Measurements from ENCODE around the gene RELL1. TPM values are rescaled to one million over a fixed set of nuclear protein-coding genes. Genes with fewer than 3 reads are reported as not detected.

The RELL1 gene
- polyA plus RNA-seq, 1 donor from 2014 or later: 0.47 TPM

- no peaks in the 10 kb centered on the region for H3K36me3 ChIP-seq (ENCODE audit: insufficient read depth, low read length)
- TF ChIP-seq EP300 (conservative IDR thresholded peaks at IDR 0.05; ENCODE audit: poor library complexity, severe bottlenecking): no peak
- TF ChIP-seq MXI1 (conservative IDR thresholded peaks at IDR 0.05; ENCODE audit: poor library complexity, severe bottlenecking): no peak
- no peak for TF ChIP-seq SMC3 (conservative IDR thresholded peaks at IDR 0.05; ENCODE audit: poor library complexity)
- TF ChIP-seq POLR2AphosphoS5 (IDR thresholded peaks at IDR 0.05): no peak
- no peak for TF ChIP-seq RAD21 (conservative IDR thresholded peaks at IDR 0.05)
- no peak for TF ChIP-seq REST (IDR thresholded peaks at IDR 0.05; ENCODE audit: borderline replicate concordance)
- TF ChIP-seq EZH2 (IDR thresholded peaks at IDR 0.05; ENCODE audit: borderline replicate concordance, insufficient read depth, low read length, poor library complexity, severe bottlenecking): no peak
- no peak for TF ChIP-seq CTCF (IDR thresholded peaks at IDR 0.05; ENCODE audit: poor library complexity, severe bottlenecking)
- TF ChIP-seq TAF1 (IDR thresholded peaks at IDR 0.05; ENCODE audit: low read depth): no peak
- no peak overlapping the region for H3K9ac ChIP-seq (ENCODE audit: low read length)
- H3K4me2 ChIP-seq (ENCODE audit: low read length): no peak overlapping the region
- H4K20me1 ChIP-seq (ENCODE audit: insufficient read depth): no peaks in the 10 kb centered on the region
- H3K27me3 ChIP-seq (ENCODE audit: insufficient read depth, low read depth, low read length): no peaks in the 10 kb centered on the region
- H3K27ac ChIP-seq (ENCODE audit: low read length): no peak overlapping the region
- no peaks in the 10 kb centered on the region for H3K79me2 ChIP-seq (replicated peaks; ENCODE audit: insufficient read depth, low read length)
- H3K9me3 ChIP-seq (ENCODE audit: low read length): no peaks in the 10 kb centered on the region
- H3F3A ChIP-seq (ENCODE audit: insufficient read depth, low read length, poor library complexity, severe bottlenecking): no peaks in the 10 kb centered on the region
- H3K4me3 ChIP-seq (ENCODE audit: low read length): no peak overlapping the region
- H2AFZ ChIP-seq (ENCODE audit: low read depth, low read length): no peak overlapping the region
- no peaks in the 10 kb centered on the region for H3K9me2 ChIP-seq (ENCODE audit: insufficient read depth, low read length)
These were observed 26.5 kb downstream of the RELL1 start for GRCh38 chr4:37659696-37660095.

GRCh38 chr4:37656649-37657048 lies 29.5 kb downstream of the RELL1 start:
- H3K9me2 ChIP-seq (ENCODE audit: insufficient read depth, low read length): no peaks in the 10 kb centered on the region
- H3K79me2 ChIP-seq (replicated peaks; ENCODE audit: insufficient read depth, low read length): no peaks in the 10 kb centered on the region
- H3K9ac ChIP-seq (ENCODE audit: low read length): no peak overlapping the region
- no peaks in the 10 kb centered on the region for H3K27me3 ChIP-seq (ENCODE audit: insufficient read depth, low read depth, low read length)
- no peaks in the 10 kb centered on the region for H4K20me1 ChIP-seq (ENCODE audit: insufficient read depth)
- no peak overlapping the region for H2AFZ ChIP-seq (ENCODE audit: low read depth, low read length)
- H3K36me3 ChIP-seq (ENCODE audit: insufficient read depth, low read length): no peaks in the 10 kb centered on the region
- H3F3A ChIP-seq (ENCODE audit: insufficient read depth, low read length, poor library complexity, severe bottlenecking): no peaks in the 10 kb centered on the region
- H3K4me3 ChIP-seq (ENCODE audit: low read length): no peak overlapping the region
- no peak overlapping the region for H3K4me2 ChIP-seq (ENCODE audit: low read length)
- no peak overlapping the region for H3K27ac ChIP-seq (ENCODE audit: low read length)
- TF ChIP-seq CTCF (IDR thresholded peaks at IDR 0.05; ENCODE audit: poor library complexity, severe bottlenecking) (no peak), EP300 (conservative IDR thresholded peaks at IDR 0.05; ENCODE audit: poor library complexity, severe bottlenecking) (no peak), SMC3 (conservative IDR thresholded peaks at IDR 0.05; ENCODE audit: poor library complexity) (no peak), POLR2AphosphoS5 (IDR thresholded peaks at IDR 0.05) (no peak), REST (IDR thresholded peaks at IDR 0.05; ENCODE audit: borderline replicate concordance) (no peak)
- H3K9me3 ChIP-seq (ENCODE audit: low read length): no peaks in the 10 kb centered on the region

Measured in neural cell (in vitro differentiated cells).